ENCODE results near the gene DNAJB8. TPM values are rescaled to one million over a fixed set of nuclear protein-coding genes. Genes with fewer than 3 reads are reported as not detected.

The DNAJB8 gene
- total RNA-seq, 1 experiment from 2014 or later: not detected

GRCh38 chr3:128454310-128454618 lies 12.4 kb downstream of the DNAJB8 start:
- in situ Hi-C loops (cut with HindIII; ENCODE audit: low sequenced_read_pairs): no loop called here
- DNase-seq (ENCODE audit: low spot score): no peak

GRCh38 chr3:128453501-128454309 lies 13.0 kb downstream of the DNAJB8 start:
- in situ Hi-C loops (cut with HindIII; ENCODE audit: low sequenced_read_pairs): no loop called here
- DNase-seq (ENCODE audit: low spot score): no peak

GRCh38 chr3:128452678-128453275 lies 13.9 kb downstream of the DNAJB8 start:
- DNase-seq (ENCODE audit: low spot score): no peak
- in situ Hi-C loops (cut with HindIII; ENCODE audit: low sequenced_read_pairs): no loop called here

- in situ Hi-C loops (cut with HindIII; ENCODE audit: low sequenced_read_pairs): no loop called here
- DNase-seq (ENCODE audit: low spot score): no peak
Observed at GRCh38 chr3:128452120-128452519, 14.6 kb downstream of the DNAJB8 start.

GRCh38 chr3:128449111-128449638 lies 17.5 kb downstream of the DNAJB8 start:
- DNase-seq (ENCODE audit: low spot score): no peak
- in situ Hi-C loops (cut with HindIII; ENCODE audit: low sequenced_read_pairs): no loop called here

- DNase-seq (ENCODE audit: low spot score): no peak
Observed at GRCh38 chr3:128448491-128448890, 18.2 kb downstream of the DNAJB8 start.

DNA sequence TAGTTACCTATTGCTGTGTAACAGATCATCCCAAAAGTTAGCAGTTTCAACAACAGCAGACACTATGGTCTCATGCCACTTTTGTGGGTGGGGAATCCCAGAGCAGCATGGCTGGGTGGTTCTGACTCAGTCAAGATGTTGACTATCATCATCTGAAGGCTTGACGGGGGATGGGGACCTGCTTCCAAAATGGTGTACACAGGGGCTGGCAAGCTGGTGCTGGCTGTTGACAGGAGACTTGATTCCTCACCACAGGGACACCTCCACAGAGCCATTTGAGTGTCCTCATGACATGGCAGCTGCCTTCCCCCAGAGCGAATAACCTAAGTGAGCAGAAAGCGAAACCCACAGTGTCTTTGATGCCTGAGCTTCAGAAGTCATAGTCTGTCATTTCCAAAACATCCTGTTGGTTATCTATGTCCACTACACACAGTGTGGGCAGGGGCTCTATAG lies 19.1 kb downstream of the DNAJB8 start:
- in situ Hi-C loops (cut with HindIII; ENCODE audit: low sequenced_read_pairs): no loop called here
- DNase-seq (ENCODE audit: low spot score): no peak

More at GRCh38 chr3:128448491-128448890, 18.2 kb downstream of the DNAJB8 start:
- in situ Hi-C loops (cut with HindIII; ENCODE audit: low sequenced_read_pairs): no loop called here

DNA sequence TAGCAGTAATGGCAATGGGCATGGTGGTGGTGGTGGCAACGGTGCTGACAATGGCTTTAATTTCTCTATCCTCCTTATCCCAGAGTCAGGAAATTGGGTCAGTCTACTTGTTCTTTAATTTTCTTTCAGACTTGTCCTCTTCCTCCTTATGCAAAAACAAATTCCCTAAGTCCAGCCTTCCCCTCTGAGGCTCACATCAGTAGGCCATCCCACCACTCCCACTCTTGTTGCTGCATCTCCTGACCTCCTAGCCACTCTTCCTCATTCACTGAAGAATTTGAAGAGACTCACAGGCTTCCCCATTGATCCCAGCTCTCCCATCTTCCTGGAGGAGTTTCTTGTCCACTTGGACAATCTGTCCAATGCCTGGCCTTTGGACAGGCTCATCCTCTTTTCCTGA lies 19.9 kb downstream of the DNAJB8 start:
- DNase-seq (ENCODE audit: low spot score): no peak
- in situ Hi-C loops (cut with HindIII; ENCODE audit: low sequenced_read_pairs): no loop called here

DNA sequence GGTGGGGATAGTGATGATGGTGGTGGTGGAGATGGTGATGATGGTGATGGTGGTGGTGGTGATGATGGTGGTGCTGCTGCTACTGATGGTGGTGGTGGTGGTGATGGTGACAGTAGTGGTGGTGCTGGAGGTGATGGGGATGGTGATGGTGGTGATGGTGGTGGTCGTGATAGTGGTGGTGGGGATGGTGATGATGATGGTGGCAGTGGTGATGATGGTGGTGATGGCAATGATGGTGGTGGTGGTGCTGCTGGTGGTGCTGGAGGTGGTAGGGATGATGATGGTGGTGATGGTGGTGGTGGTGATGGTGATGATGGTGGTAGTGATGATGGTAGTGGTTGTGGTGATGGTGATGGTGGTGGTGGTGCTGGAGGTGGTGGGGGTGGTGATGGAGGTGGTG lies 21.3 kb downstream of the DNAJB8 start:
- in situ Hi-C loops (cut with HindIII; ENCODE audit: low sequenced_read_pairs): no loop called here

GRCh38 chr3:128443771-128444170 lies 22.9 kb downstream of the DNAJB8 start:
- in situ Hi-C loops (cut with HindIII; ENCODE audit: low sequenced_read_pairs): no loop called here
- no peak for DNase-seq (ENCODE audit: low spot score)

More for the DNA sequence above, 21.3 kb downstream of the DNAJB8 start:
- DNase-seq (ENCODE audit: low spot score): no peak

- no peak for DNase-seq (ENCODE audit: low spot score)
- in situ Hi-C loops (cut with HindIII; ENCODE audit: low sequenced_read_pairs): no loop called here
Observed at GRCh38 chr3:128442949-128443348, 23.7 kb downstream of the DNAJB8 start.

DNA sequence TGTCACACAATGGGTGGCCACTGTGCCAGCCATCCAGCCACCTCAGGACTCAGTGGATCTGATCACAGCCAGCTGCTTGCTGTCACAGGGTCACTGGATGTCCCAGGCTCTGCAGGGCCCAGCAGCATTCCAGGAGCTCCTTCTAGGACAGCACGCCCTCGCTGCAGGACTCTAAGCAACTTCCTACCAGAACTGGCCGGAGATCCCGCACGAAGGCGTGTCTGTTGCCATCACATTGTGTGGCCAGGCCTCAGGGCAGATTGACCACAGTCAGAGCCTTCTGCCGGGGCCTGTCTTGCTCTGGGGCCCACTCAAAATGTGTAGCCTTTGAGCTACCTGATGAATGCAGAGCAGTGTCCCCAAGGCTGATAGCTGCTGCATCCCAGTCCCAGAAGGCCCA lies 24.6 kb downstream of the DNAJB8 start:
- in situ Hi-C loops (cut with HindIII; ENCODE audit: low sequenced_read_pairs): no loop called here
- no peak for DNase-seq (ENCODE audit: low spot score)

DNA sequence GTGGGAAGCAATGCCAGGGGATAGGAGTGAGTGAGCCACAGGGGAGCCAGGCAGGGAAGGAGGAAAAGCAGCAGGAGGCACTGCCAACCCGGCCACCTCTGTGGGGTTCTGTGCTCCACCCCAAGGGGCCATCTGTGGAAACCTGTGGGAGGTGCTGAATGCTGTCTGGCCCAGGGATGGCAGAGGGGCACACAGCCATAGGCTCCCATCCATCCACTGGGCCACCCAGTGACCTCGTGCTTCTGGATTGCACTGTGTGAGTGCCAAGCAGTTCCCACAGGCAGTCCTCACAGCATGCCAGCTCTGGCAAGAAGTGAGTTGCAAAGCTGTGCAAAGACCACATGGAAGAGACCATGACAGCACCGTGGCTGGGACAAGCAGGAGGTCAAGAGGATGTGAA lies 27.5 kb downstream of the DNAJB8 start:
- in situ Hi-C loops (cut with HindIII; ENCODE audit: low sequenced_read_pairs): no loop called here
- no peak for DNase-seq (ENCODE audit: low spot score)

GRCh38 chr3:128438488-128439072 lies 28.1 kb downstream of the DNAJB8 start:
- in situ Hi-C loops (cut with HindIII; ENCODE audit: low sequenced_read_pairs): no loop called here
- no peak for DNase-seq (ENCODE audit: low spot score)

- in situ Hi-C loops (cut with HindIII; ENCODE audit: low sequenced_read_pairs): no loop called here
Observed at GRCh38 chr3:128436214-128436613, 30.5 kb downstream of the DNAJB8 start.

GRCh38 chr3:128435561-128435960 lies 31.1 kb downstream of the DNAJB8 start:
- DNase-seq (ENCODE audit: low spot score): no peak
- in situ Hi-C loops (cut with HindIII; ENCODE audit: low sequenced_read_pairs): no loop called here

More at GRCh38 chr3:128436214-128436613, 30.5 kb downstream of the DNAJB8 start:
- DNase-seq (ENCODE audit: low spot score): no peak

DNA sequence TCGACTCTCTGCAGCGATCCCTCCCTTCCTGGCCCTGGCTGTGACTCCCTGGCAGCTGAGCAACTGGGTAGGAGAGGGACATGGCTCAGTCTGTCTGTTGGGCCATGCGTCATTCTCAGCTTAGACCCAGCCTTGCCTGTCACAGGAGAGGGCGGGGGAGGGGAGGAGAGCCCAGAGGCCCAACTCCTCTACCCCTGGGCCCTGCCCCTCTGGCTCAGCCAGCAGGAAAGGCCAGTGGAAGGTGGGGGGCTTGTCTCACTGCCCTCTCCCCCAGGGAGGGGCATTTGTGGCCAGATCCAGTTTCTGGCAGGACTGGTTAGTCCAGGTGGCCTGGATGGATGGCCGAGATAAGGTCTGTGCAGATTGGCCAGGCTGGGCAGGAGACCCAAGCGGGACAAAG lies 31.6 kb downstream of the DNAJB8 start:
- peak; percentile 29 for DNase-seq (ENCODE audit: low spot score)
- in situ Hi-C loops (cut with HindIII; ENCODE audit: low sequenced_read_pairs): no loop called here

DNA sequence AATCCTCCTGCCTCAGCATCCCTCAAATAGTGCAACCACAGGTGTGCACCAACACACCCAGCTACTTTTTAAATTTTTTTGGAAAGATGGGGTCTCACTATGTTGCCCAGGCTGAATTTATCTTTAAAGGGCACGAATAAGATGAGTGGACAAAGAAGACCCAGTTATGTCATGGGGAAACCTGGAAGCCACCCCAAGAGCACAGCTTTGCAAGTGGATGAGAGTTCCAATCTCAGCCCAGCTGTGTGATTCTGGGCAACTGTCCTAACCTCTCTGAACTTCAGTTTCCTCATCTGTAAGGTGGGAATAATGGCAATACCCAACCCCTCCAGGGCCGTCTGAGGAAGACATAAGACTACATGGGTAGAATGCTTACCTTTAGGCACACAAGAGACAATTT lies 32.2 kb downstream of the DNAJB8 start:
- in situ Hi-C loops (cut with HindIII; ENCODE audit: low sequenced_read_pairs): no loop called here
- no peak for DNase-seq (ENCODE audit: low spot score)

GRCh38 chr3:128433837-128434165 lies 32.9 kb downstream of the DNAJB8 start:
- in situ Hi-C loops (cut with HindIII; ENCODE audit: low sequenced_read_pairs): no loop called here
- no peak for DNase-seq (ENCODE audit: low spot score)
